Activated CD4-positive, alpha-beta T cell treated with anti-CD3 and anti-CD28 coated beads, Interleukin-2, amount 10 ng/mL, durations not matched to agents 24 days and 14 days (primary cell): ENCODE data around the gene LEPR. TPM values are rescaled to one million over a fixed set of nuclear protein-coding genes. Genes with fewer than 3 reads are reported as not detected.
A peak's percentile ranks its signal among the peaks of the same experiment; 100 is the strongest.
"Not testable (repeated sequence)": the region's sequence is repeated elsewhere in the genome, so short reads cannot be mapped to it uniquely, and the experiment has no call there.

ENCODE experiments used
- DNase-seq: peaks from one replicate; pipeline ENCODE4 v3.0.0; 2022
- H3K27ac Mint-ChIP-seq: one replicate; pipeline ENCODE4 v1.8.0; 2022; ENCODE audit warnings: mild to moderate bottlenecking, mixed read lengths
- H3K27me3 Mint-ChIP-seq: one replicate; pipeline ENCODE4 v1.8.0; 2022; ENCODE audit warnings: mixed read lengths
- H3K36me3 Mint-ChIP-seq: one replicate; pipeline ENCODE4 v1.8.0; 2022; ENCODE audit warnings: low read depth, mild to moderate bottlenecking, mixed read lengths
- H3K4me1 Mint-ChIP-seq: one replicate; pipeline ENCODE4 v1.8.0; 2021; ENCODE audit warnings: mixed read lengths
- H3K4me3 Mint-ChIP-seq: one replicate; pipeline ENCODE4 v1.8.0; 2022; ENCODE audit warnings: mild to moderate bottlenecking, moderate library complexity, mixed read lengths
- H3K9me3 Mint-ChIP-seq: one replicate; pipeline ENCODE4 v1.8.0; 2021; ENCODE audit warnings: mixed read lengths
- intact Hi-C: fragments of 100-400 bp; cut with micrococcal nuclease; formaldehyde crosslinking; loops from one replicate; pipeline ENCODE4 v1.15.1; 2023
- total RNA-seq: library from RNA; stranded (reverse); gene quantifications from 2 replicates; pipeline ENCODE4 v1.2.3, GENCODE V29; 2022

Gene LEPR, protein sequence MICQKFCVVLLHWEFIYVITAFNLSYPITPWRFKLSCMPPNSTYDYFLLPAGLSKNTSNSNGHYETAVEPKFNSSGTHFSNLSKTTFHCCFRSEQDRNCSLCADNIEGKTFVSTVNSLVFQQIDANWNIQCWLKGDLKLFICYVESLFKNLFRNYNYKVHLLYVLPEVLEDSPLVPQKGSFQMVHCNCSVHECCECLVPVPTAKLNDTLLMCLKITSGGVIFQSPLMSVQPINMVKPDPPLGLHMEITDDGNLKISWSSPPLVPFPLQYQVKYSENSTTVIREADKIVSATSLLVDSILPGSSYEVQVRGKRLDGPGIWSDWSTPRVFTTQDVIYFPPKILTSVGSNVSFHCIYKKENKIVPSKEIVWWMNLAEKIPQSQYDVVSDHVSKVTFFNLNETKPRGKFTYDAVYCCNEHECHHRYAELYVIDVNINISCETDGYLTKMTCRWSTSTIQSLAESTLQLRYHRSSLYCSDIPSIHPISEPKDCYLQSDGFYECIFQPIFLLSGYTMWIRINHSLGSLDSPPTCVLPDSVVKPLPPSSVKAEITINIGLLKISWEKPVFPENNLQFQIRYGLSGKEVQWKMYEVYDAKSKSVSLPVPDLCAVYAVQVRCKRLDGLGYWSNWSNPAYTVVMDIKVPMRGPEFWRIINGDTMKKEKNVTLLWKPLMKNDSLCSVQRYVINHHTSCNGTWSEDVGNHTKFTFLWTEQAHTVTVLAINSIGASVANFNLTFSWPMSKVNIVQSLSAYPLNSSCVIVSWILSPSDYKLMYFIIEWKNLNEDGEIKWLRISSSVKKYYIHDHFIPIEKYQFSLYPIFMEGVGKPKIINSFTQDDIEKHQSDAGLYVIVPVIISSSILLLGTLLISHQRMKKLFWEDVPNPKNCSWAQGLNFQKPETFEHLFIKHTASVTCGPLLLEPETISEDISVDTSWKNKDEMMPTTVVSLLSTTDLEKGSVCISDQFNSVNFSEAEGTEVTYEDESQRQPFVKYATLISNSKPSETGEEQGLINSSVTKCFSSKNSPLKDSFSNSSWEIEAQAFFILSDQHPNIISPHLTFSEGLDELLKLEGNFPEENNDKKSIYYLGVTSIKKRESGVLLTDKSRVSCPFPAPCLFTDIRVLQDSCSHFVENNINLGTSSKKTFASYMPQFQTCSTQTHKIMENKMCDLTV
- total RNA-seq, result 1.1 and 1.2 TPM in 2 replicates

DNA sequence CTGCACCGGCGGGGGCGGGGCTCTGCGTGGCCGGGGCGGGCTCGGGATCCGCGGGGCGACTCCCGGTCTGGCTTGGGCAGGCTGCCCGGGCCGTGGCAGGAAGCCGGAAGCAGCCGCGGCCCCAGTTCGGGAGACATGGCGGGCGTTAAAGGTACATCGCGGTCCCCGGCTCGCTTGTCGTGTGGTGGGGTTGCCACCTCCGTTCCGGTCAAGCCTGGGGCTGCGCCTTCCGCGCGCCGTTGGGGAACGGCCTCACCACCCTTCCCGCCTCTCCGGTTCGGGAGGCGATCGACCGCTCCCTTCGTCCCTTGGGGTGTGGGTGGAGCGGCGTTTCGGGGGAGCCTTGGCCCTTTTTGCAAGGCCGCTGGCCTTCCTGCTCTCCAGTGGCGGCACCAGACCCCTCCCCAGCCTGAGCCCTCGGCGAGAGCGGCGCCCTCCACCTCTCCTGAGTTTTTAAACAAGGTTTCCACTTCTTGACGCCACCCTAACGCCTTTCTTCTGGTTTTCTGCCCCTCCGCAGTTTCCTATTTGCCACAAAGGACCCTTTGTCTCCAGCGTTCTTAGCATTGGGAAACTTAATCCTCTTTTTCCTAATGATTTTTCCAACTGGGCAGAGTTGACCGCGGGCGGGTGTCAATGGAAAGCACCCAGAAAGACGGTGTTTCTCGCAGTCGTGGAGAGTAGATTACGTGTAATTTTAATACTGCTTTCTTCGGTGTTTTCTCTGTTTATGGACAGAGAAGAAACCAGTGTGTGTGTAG is at the start of gene LEPR, which contains the start of gene LEPROT:
TSS of gene LEPR (plus strand) at position 79 of the 761 bp plus-strand sequence. CDS start 144,898 bp downstream, outside the sequence.
TSS of gene LEPROT (plus strand) at position 79 of the 761 bp plus-strand sequence. CDS start at position 136, 57 bp downstream.
- no peak for DNase-seq
- H3K27me3 Mint-ChIP-seq, result peaks cover 5% of the 10 kb centered on the region
- intact Hi-C loops, result loop anchor here (1.0 to 10.0 kb wide), 9 partner anchors 27 to 1826 kb away; partner anchors contain the start of genes DNAI4, JAK1, MIER1 and PGM1
- peak within 1 kb of the TSS; percentile 93 for H3K27ac Mint-ChIP-seq
- peaks cover 12% of the 10 kb centered on the region for H3K36me3 Mint-ChIP-seq
- no peaks in the 10 kb centered on the region for H3K9me3 Mint-ChIP-seq
- H3K4me3 Mint-ChIP-seq, result no peak within 1 kb of the TSS
- H3K4me1 Mint-ChIP-seq, result peaks cover 28% of the 10 kb centered on the region

GRCh38 chr1:65371544-65371943 is 48.9 kb upstream of the LEPR start:
- Mint-ChIP-seq H3K4me3 (no peak overlapping the region), H3K36me3 (no peaks in the 10 kb centered on the region), H3K27me3 (peaks cover 1% of the 10 kb centered on the region), H3K27ac (no peak overlapping the region), H3K4me1 (no peaks in the 10 kb centered on the region), H3K9me3 (peaks cover 11% of the 10 kb centered on the region)
- DNase-seq, result no peak
- intact Hi-C loops, result no loop called here

DNA sequence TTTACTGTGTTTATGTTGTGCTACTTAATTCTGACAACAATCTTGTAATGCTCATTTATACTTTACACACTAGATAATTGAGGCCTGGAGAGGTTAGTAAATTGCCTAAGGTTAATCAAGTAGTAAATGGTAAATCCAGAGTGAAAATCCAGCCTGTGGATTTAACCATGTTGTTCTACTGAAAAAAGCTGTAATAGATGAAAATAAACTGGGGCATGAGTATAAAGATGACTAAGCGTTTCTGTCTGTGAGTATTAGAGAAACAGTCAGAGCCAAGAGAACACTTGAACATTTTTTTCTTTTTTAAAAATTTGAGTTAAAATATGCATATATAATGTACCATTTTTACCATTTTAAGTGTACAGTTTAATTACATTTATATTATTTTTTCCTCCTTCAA is 47.9 kb upstream of the LEPR start:
- Mint-ChIP-seq H3K36me3 (no peaks in the 10 kb centered on the region), H3K9me3 (peaks cover 11% of the 10 kb centered on the region), H3K27me3 (peaks cover 4% of the 10 kb centered on the region), H3K27ac (no peak overlapping the region), H3K4me1 (no peaks in the 10 kb centered on the region), H3K4me3 (no peak overlapping the region)
- DNase-seq, result no peak
- intact Hi-C loops, result no loop called here

DNA sequence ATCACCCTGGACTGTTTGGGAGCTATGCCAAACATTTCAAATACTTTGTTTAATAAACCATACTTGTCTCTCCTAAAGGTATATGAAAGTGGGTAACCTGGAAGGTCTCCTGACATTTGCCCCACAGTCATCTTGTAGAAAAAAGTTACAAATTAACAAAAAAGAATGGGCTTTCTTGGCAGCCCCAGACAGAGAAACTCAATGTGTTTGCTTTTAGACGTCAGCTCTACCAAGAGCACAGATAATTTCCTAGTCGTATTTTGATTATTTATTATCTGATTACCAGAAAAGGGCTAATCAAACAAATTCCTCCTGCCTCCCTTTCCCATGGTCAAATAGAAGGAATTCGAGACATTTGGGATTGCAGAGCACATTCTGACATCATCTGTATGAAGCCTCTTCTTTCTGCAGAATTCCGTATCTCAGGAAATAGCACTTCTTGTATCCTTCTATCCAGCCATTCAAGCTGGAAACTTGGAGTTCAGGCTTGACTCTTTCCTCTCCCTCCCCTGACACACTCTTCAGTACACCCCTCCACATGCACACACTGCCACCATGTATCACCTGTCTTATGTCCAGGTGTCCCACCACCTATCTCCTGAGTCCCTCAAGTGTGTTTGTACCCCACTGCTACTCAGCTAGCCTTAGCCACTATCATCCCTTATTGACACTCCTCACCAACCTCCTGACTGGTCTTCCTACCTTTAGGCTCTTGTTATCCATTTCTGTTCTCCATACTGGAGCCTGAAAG is 42.8 kb upstream of the LEPR start:
- Mint-ChIP-seq H3K4me3 (no peak overlapping the region), H3K9me3 (peaks cover 16% of the 10 kb centered on the region), H3K4me1 (no peaks in the 10 kb centered on the region), H3K27ac (no peak overlapping the region), H3K27me3 (peaks cover 16% of the 10 kb centered on the region), H3K36me3 (peaks cover 3% of the 10 kb centered on the region)
- no peak for DNase-seq
- intact Hi-C loops, result no loop called here

GRCh38 chr1:65378247-65378946 is 42.1 kb upstream of the LEPR start:
- no peak for DNase-seq
- Mint-ChIP-seq H3K27me3 (peaks cover 17% of the 10 kb centered on the region), H3K36me3 (peaks cover 7% of the 10 kb centered on the region), H3K4me1 (no peaks in the 10 kb centered on the region), H3K9me3 (peaks cover 16% of the 10 kb centered on the region), H3K4me3 (no peak overlapping the region), H3K27ac (no peak overlapping the region)
- intact Hi-C loops, result no loop called here

DNA sequence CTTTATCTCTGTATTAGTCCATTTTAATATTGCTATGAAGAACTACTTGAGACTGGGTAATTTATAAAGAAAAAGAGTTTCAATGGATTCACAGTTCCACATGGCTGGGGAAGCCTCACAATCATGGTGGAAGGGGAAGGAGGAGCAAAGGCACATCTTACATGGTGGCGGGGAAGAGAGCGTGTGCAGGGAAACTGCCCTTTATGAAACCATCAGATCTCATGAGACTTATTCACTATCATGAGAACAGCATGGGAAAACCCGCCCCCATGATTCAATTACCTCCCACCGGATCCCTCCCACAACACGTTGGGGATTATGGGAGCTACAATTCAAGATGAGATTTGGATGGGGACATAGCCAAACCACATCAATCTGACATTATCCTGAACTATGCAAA is 36.0 kb upstream of the LEPR start:
- intact Hi-C loops, H3K27me3 Mint-ChIP-seq, H3K27ac Mint-ChIP-seq, DNase-seq, H3K4me3 Mint-ChIP-seq: not testable (repeated sequence)
- peaks cover 10% of the 10 kb centered on the region for H3K4me1 Mint-ChIP-seq
- H3K36me3 Mint-ChIP-seq, result peaks cover 13% of the 10 kb centered on the region
- H3K9me3 Mint-ChIP-seq, result peaks cover 12% of the 10 kb centered on the region

- Mint-ChIP-seq H3K4me3 (no peak overlapping the region), H3K36me3 (peaks cover 15% of the 10 kb centered on the region), H3K9me3 (peaks cover 9% of the 10 kb centered on the region), H3K4me1 (peaks cover 18% of the 10 kb centered on the region), H3K27ac (no peak overlapping the region), H3K27me3 (peaks cover 2% of the 10 kb centered on the region)
- intact Hi-C loops, result no loop called here
- no peak for DNase-seq
These were observed 34.0 kb upstream of the LEPR start for GRCh38 chr1:65386439-65386838.

GRCh38 chr1:65387821-65388220 is 32.6 kb upstream of the LEPR start:
- Mint-ChIP-seq H3K27me3 (no peaks in the 10 kb centered on the region), H3K4me1 (peaks cover 29% of the 10 kb centered on the region), H3K27ac (no peak overlapping the region), H3K9me3 (peaks cover 6% of the 10 kb centered on the region), H3K36me3 (peaks cover 18% of the 10 kb centered on the region), H3K4me3 (no peak overlapping the region)
- intact Hi-C loops, result no loop called here
- no peak for DNase-seq

- Mint-ChIP-seq H3K4me1 (peaks cover 38% of the 10 kb centered on the region), H3K4me3 (no peak overlapping the region), H3K36me3 (peaks cover 16% of the 10 kb centered on the region), H3K27ac (peak overlapping the region; percentile 40), H3K9me3 (peaks cover 5% of the 10 kb centered on the region), H3K27me3 (no peaks in the 10 kb centered on the region)
- no peak for DNase-seq
- intact Hi-C loops, result no loop called here
These were observed 31.4 kb upstream of the LEPR start for GRCh38 chr1:65388908-65389695.

DNA sequence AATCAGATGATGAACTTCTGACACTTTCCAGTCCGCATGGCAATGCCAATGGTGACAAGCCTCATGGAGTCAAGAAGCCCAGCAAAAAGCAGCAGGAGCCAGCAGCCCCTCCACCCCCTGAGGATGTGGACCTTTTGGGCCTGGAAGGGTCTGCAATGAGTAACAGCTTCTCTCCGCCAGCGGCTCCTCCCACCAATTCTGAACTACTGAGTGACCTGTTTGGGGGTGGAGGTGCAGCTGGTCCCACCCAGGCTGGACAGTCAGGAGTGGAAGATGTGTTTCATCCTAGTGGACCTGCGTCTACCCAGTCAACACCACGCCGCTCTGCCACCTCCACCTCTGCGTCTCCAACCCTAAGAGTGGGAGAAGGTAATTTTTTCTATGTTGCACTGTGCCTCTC is 28.0 kb upstream of the LEPR start:
- Mint-ChIP-seq H3K27ac (peak overlapping the region; percentile 75), H3K27me3 (no peaks in the 10 kb centered on the region), H3K9me3 (no peaks in the 10 kb centered on the region), H3K4me3 (peak overlapping the region; percentile 12), H3K4me1 (peaks cover 67% of the 10 kb centered on the region), H3K36me3 (peaks cover 18% of the 10 kb centered on the region)
- intact Hi-C loops, result loop anchor here (2.0 to 10.0 kb wide), 8 partner anchors 40 to 980 kb away; partner anchors contain the start of gene AK4
- no peak for DNase-seq

DNA sequence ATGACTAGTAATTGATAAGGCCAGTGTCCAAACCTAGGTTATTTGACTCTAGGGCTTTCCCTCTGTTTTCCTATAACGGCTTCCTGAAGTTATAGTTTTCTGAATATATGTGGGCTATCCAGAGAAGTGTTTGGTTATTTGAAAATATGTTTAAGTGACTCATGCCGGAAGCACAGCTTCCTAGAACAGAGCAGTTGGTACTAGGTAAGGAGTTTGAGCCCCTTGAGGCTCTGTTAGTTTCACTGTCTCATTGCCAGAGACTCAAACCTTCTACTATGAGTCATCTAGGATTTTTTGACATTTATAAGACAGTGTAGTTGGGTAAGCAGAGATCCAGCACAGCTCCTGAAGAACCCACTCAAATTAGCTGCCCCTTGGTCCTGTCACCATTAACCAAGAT is 27.1 kb upstream of the LEPR start:
- Mint-ChIP-seq H3K4me1 (peaks cover 72% of the 10 kb centered on the region), H3K27ac (peak overlapping the region; percentile 54), H3K27me3 (no peaks in the 10 kb centered on the region), H3K9me3 (peaks cover 3% of the 10 kb centered on the region), H3K4me3 (peak overlapping the region; percentile 38), H3K36me3 (peaks cover 21% of the 10 kb centered on the region)
- intact Hi-C loops, result loop anchor here (1.0 to 10.0 kb wide), 9 partner anchors 27 to 979 kb away; partner anchors contain the start of genes AK4, LEPR and LEPROT
- DNase-seq, result peak; percentile 81
